Embryonic facial prominence (tissue), 1 donor: ENCODE results near the gene OR2T11.
"Not testable (repeated sequence)": the region's sequence is repeated elsewhere in the genome, so short reads cannot be mapped to it uniquely, and the experiment has no call there.

Experiments used
- DNase-seq: peaks from one replicate; pipeline ENCODE4 v3.0.0-alpha.2; 2016; ENCODE audit errors: extremely low spot score

Gene OR2T11

GRCh38 chr1:248621770-248622169, 13.1 kb downstream of the OR2T11 start:
- DNase-seq: no peak

GRCh38 chr1:248618878-248619277, 16.0 kb downstream of the OR2T11 start:
- DNase-seq: no peak

- DNase-seq: no peak
These were observed 16.8 kb downstream of the OR2T11 start for GRCh38 chr1:248618119-248618518.

GRCh38 chr1:248613742-248614141, 21.1 kb downstream of the OR2T11 start:
- DNase-seq: no peak

- no peak for DNase-seq
These were observed 22.9 kb downstream of the OR2T11 start for GRCh38 chr1:248611883-248612414.

GRCh38 chr1:248610301-248610700, 24.6 kb downstream of the OR2T11 start:
- no peak for DNase-seq

- DNase-seq: no peak
These were observed 35.5 kb downstream of the OR2T11 start for GRCh38 chr1:248599396-248599795.

GRCh38 chr1:248597589-248597988, 37.3 kb downstream of the OR2T11 start, which contains the start of gene OR2T10:
Gene OR2T10 (minus strand): TSS chr1:248597700. CDS start chr1:248593768, 3,932 bp downstream.
- no peak for DNase-seq

- DNase-seq: no peak
These were observed 38.3 kb downstream of the OR2T11 start for GRCh38 chr1:248596615-248597014.

GRCh38 chr1:248593226-248593625, 41.7 kb downstream of the OR2T11 start:
- no peak for DNase-seq

GRCh38 chr1:248592655-248593054, 42.2 kb downstream of the OR2T11 start:
- DNase-seq: no peak

GRCh38 chr1:248590055-248590454, 44.8 kb downstream of the OR2T11 start:
- DNase-seq: no peak

- no peak for DNase-seq
These were observed 45.6 kb downstream of the OR2T11 start for GRCh38 chr1:248589334-248589733.

GRCh38 chr1:248585266-248585665, 49.6 kb downstream of the OR2T11 start:
- no peak for DNase-seq

- DNase-seq: no peak
These were observed 58.5 kb downstream of the OR2T11 start for GRCh38 chr1:248576260-248576980.

- not testable (repeated sequence) for DNase-seq
These were observed 60.2 kb downstream of the OR2T11 start, which contains the start of gene OR2T34 for GRCh38 chr1:248574657-248575056. Gene OR2T34 (minus strand): TSS chr1:248574757. CDS start chr1:248574757, 0 bp downstream.

- DNase-seq: not testable (repeated sequence)
These were observed 61.0 kb downstream of the OR2T11 start for GRCh38 chr1:248573856-248574255.
